Measurements from ENCODE around the gene TAB2.

DNA sequence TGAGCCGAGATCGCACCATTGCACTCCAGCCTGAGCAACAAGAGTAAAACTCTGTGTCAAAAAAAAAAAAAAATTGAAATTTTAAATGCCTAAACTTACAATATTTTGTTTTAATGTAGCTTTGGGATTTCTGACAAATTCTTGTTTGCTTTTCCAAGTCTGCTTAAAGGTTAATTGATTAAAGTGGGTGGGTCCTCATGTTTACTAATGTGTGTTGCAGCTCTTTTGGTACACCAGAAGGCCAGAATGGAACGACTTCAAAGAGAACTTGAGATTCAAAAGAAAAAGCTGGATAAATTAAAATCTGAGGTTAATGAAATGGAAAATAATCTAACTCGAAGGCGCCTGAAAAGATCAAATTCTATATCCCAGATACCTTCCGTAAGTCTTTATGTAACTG, 79.9 kb downstream of the TAB2 start:
- TF ChIP-seq CREB1 (IDR thresholded peaks at IDR 0.05) (no peak), CREB1 (CRISPR knock-in tag; IDR thresholded peaks at IDR 0.05) (no peak), CEBPB (tag; IDR thresholded peaks at IDR 0.05) (no peak), ELF1 (tag; IDR thresholded peaks at IDR 0.05) (no peak), SETDB1 (IDR thresholded peaks at IDR 0.05; ENCODE audit: low read length) (no peak), ZNF75A (CRISPR knock-in tag; IDR thresholded peaks at IDR 0.05) (no peak), MAFF (IDR thresholded peaks at IDR 0.05; ENCODE audit: low read length) (no peak)
- TF ChIP-seq, protein P1, sequence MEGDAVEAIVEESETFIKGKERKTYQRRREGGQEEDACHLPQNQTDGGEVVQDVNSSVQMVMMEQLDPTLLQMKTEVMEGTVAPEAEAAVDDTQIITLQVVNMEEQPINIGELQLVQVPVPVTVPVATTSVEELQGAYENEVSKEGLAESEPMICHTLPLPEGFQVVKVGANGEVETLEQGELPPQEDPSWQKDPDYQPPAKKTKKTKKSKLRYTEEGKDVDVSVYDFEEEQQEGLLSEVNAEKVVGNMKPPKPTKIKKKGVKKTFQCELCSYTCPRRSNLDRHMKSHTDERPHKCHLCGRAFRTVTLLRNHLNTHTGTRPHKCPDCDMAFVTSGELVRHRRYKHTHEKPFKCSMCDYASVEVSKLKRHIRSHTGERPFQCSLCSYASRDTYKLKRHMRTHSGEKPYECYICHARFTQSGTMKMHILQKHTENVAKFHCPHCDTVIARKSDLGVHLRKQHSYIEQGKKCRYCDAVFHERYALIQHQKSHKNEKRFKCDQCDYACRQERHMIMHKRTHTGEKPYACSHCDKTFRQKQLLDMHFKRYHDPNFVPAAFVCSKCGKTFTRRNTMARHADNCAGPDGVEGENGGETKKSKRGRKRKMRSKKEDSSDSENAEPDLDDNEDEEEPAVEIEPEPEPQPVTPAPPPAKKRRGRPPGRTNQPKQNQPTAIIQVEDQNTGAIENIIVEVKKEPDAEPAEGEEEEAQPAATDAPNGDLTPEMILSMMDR (IDR thresholded peaks at IDR 0.05 in 2 of 3, conservative IDR thresholded peaks at IDR 0.05 in 1 of 3; ENCODE audit: insufficient read depth in 2 of 3, low read depth in 1 of 3, low read length in 3 of 3) = no peak
